HG02571 (cell line): ENCODE results near the gene COQ9.
"Not testable (repeated sequence)": the region's sequence is repeated elsewhere in the genome, so short reads cannot be mapped to it uniquely, and the experiment has no call there.

Experiments used
- ATAC-seq: cut with Tn5 transposase; IDR thresholded peaks from one replicate; pipeline ENCODE4 v1.9.1; 2021; ENCODE audit warnings: mild to moderate bottlenecking, moderate library complexity; ENCODE audit not compliant: unreplicated experiment

Gene COQ9, protein sequence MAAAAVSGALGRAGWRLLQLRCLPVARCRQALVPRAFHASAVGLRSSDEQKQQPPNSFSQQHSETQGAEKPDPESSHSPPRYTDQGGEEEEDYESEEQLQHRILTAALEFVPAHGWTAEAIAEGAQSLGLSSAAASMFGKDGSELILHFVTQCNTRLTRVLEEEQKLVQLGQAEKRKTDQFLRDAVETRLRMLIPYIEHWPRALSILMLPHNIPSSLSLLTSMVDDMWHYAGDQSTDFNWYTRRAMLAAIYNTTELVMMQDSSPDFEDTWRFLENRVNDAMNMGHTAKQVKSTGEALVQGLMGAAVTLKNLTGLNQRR

DNA sequence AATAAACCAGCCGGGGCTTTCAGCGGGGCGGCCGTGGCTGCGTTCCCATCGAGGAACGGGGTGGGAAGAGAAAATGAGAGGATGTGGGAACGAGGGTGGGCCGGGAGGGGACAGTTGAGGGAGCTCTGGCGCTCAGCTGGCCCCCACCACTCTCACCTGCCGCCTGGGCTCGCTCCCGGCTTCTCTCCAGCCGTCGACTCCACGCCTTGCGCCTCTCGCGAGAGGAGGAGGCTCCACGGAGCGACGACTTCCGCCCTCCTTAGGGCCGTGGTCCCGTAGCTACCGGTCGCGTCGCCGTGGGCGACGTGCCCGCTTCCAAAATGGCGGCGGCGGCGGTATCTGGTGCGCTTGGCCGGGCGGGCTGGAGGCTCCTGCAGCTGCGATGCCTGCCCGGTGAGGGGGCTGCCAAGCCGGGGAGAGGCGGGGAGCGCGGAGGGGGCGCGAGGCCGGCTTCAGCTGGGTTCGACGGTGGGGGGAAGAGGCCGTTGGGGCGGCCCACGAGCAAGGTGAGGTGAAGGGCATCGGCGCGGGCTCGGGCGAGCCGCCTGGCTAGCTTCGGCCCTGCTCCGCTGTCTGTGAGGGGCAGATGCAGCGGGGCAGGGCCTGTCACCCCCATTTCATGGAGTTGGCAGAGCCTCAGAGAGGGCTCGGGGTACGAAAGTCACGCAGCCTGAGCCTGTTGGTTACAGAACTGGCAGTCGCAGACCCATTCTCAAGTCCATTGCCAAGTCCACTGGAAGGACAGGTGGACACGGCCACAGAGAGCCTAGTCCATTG is at the start of gene COQ9, which contains the start of gene CIAPIN1:
Gene COQ9, plus strand, starts transcription at position 294 of the 777 bp plus-strand sequence. Its CDS starts 27 bp downstream, at position 321.
Gene CIAPIN1, minus strand, starts transcription at position 200 of the 777 bp plus-strand sequence. CDS start 6,457 bp downstream, outside the sequence.
- ATAC-seq, result peak; percentile 97

DNA sequence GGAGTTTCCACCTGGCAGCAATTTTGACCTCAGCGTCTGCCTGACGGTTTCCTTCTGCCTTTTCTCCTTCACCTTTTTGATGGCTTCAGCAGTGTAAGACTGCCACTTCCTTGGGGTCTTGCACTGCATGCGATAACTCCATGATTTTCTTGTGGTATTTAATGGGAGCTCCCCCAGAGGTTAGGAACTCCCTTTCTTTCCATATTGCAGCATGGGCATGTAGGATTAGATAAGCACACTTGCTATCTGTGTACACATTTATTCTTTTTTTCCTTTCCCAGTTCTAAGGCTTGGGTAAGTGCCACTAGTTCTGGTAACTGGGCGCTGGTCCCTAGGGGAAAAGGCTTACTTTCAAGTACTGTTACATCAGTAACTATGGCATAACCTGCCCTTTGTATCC is 49.8 kb upstream of the COQ9 start:
- not testable (repeated sequence) for ATAC-seq

DNA sequence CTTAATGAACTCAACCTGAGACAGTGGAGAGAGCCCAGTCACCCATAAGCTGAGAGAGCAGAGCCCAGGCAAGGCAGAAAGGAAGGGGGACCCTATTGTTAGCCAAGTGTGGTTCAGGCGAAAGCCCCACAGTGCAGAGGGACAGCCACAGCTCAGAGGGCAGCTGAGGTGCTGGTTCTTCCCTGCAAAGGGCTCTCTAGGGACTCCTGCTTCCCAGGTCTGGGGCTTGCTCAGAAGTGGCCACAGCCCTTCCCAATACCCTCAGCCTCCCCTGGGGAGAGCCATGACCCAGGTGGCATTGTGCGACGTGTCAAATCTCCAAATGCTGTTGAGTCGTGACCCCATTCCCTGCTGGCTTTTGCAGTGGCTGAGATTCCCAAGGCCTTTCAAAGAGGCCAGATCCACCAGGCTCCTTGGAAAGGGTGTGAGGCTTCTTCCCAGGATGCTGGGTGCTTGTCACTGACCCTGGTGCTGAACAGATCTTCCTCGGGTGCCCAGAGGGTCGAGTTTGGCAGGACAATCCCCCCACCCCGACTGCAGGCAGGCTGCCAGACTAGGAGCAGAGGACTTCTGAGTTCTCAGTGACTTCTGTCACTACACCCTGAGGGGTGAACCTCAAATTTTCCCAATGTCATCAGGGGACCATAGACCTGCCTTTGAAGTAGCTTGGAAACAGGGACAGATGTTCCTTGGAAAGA is 45.2 kb upstream of the COQ9 start:
- ATAC-seq, result no peak

DNA sequence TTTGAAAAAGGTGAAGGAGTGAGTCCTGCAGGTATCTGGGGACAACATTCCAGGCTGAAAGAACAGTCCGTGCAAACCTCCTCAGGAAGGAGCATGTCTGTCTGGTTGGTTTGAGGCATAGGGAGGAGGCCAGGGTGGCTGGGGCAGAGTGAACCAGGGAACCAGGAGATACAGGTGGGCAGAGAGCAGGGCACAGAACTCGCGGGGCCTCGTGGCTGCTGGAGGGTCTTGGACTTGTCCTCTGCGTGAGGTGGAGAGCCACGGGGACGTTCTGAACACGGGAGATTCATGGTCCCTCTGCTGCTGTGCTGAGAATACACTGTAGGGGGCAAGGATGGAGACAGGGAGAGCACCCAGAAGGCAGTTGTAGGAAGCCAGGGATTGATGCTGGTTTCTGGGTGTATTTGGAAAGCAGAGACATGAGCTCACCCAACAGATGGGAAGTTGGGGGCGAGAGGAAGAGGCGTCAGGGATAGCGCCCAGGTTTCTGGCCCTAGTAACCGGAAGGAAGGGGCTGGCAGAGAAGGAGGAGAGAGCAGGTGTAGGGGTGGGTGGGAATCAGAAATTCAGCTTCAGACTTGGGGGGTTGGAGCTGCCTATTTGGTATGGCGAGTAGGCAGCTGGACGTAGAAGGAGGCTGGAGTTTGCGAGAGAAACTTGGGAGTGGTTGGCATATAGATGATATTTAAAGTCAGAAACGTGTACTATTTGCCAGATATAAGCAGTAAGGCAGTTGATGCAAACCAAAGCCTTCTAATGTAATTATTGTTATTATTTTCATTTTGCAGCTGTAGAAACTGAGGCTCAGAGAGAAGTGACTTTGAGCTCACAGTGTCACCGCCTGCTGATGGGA is 43.1 kb upstream of the COQ9 start, which contains the start of gene CCL17:
Gene CCL17, plus strand, starts transcription at position 803 of the 853 bp plus-strand sequence. CDS start 9,166 bp downstream, outside the sequence.
- ATAC-seq, result no peak

DNA sequence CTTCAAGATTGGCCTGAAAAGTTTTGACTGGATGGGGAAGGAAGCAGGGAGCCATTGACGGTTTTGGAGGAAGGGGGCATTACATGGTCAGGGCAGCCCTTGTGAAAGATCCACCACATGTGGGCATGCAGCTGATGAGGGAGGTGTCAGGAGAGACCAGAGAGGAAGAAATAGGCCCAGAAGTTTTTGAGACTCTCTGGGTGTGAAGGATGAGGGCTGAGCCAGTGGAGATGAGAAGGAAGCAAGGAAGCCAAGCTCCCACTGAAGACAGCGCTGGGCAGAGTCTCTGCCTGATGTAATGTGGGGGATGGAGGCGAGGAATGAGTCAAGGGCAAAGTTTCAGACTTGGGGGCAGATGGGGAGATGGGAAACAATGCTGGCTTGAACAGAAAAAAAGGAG is 42.2 kb upstream of the COQ9 start:
- ATAC-seq, result no peak

DNA sequence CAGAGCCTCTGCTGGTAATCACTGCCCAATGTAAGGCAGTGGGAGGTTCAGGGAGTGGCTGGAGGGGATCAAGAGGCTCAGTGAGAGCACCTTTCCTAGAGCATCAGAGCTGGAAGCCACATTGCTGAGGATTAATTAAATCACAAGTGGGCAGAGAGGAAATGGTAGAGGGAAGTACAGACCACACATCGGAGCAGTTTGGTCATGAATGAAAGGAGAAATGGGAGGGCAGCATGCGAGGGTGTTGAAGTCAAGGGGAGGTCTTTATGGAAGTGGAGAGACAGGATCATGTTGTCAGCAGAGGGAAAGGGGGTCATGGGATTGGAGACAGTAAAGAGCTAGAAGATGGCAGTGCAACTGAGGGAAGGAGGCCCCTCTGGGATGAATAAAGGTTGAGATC is 40.4 kb upstream of the COQ9 start:
- ATAC-seq, result no peak

DNA sequence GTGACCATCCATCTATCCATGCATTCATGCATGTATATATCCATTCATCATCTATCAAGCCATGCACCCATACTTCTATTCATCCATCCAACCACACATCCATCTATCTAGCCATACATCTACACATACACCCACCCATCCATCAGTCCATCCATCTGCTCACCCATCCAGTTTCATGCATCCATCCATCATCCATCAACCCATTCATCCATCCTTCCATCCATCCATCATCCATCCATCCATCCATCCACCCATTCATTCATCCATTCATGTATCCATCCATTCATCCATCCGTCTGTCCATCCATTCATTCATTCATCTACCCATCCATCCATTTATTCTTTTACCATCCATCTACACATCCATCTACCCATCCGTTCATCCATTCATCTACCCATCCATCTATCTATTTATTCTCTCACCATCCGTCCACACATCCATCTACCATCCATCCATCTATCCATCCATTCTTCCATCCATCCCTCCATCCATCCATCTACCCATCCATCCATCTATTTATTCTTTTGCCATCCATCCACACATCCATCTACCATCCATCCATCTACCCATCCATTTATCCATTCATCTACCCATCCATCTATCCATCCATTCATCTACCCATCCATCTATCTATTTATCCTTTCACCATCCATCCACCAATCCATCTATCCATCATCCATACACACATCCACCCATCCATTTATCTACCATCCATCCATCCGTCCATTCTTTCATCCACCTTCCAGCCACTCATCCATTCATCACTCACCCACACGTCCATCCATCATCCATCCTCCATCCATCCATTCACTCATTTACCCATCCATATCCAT is 39.5 kb upstream of the COQ9 start:
- no peak for ATAC-seq

DNA sequence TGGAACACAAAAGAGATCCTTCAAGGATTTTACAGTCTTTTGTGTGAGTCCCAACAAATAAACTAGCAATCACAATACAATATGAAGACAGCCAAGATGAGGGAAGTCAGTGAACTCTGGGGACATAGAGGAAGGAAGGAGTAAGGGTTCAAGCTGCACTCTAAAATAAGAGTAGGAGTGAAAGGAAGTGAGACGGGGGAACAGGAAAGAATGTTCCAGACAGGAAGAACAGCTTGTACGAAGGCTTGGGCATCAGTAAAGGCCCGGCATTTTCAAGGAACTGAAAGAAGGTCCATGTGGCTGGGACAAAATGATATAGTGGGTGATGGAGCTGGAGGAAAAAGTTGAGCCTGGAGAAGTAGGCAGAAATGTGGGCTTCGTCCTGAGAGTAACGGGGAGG is 38.2 kb upstream of the COQ9 start:
- no peak for ATAC-seq

DNA sequence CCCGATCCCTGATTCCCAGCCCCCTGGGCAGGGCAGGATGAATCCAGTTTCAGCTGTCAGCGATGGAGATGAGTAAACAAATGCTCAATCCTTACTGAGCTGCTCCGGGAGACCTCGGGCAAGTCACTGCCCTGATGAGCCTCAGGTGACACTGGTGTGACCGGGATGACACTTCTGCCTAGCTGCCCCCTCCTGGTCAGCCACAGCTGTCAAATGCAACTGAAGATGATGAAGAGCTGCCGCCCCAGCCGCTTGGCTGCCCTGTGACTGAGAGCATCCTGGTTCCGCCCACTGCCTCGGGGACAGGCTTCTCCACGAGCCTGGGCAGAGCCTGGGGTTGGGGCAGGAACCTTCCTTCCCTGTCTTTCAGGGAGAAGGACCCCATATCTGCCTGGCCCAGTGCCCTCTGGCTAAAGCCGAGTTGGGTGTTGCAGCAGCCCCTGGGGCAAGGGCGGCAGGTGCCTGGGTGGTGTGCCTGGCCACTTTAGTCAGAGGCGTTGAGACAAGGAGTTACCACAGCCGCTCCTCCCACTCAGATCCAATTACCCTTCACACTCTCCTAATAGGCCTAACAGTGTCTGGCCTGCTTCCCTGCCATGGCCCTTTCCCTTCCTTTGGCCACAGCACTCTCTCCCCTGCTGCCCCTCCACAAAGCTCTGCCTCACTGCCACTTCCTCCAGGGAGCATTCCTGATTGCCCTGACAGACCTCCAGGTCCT is 37.2 kb upstream of the COQ9 start:
- no peak for ATAC-seq

DNA sequence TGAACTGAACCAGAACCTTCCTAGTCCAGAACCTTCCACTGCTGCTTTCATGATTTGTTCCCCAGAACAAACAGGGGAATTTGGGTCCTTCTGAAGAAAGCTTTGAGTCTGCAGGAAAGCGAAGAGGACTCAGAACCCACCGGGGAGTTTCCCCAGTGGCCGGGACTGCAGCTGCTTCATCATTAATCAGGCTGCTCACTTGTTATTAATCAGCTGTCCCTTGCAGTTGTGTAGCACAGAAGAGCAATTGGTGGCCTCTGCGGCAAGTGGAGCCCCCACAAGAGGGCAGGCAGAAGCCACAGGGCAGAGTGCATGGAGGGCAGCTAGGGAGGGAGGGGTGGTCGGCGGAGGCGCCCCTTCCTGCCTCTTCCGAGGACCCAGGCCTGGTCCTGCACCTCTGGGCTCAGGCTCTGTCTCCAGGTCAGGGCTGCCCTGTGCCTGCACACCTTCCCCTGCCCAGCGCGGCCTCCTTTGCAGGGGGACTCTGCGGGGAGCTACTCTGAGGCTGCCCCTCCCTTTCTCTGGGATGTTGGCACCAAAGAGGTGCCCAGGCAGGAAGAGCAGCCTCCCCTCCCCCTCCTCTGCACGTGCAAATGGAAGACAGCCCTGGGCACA is 35.8 kb upstream of the COQ9 start:
- no peak for ATAC-seq

DNA sequence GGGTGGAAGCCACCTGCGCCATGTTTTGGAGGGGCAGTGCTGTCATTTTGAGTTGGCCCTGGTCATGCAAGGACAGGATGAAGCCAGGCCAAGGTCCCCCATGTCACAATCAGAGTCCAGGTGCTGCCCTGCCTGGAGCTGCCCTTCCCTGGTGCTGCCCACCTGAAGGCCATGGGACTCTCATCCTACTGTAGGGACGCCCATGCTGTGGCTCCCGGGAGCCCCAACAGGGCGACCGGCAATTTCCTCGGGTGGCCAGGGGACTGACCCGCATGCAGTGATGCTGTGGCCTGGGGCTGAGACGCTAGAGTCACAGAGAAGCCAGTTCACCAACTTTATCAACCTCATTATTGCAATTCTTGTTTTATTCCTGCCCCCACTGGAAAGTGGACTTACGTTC is 34.7 kb upstream of the COQ9 start:
- no peak for ATAC-seq

DNA sequence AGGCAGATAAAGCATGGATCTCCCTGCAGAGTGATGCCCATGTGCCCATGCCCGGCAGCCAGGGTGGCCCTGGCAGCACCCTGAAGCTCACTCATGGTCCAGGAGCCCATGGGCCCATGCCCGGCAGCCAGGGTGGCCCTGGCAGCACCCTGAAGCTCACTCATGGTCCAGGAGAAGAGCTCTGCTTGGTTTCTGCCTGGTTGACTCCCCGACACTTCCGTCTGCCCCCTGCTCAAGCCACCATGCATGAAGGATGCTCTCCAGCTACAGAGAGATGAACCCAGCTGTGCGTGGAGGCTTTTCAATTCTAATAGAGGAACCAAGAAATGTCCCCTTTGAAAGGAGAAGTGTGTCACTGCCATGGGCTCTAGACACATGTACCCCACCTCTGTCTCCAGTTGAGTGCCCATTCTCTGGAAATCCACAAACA is 34.0 kb upstream of the COQ9 start:
- peak; percentile 40 for ATAC-seq

DNA sequence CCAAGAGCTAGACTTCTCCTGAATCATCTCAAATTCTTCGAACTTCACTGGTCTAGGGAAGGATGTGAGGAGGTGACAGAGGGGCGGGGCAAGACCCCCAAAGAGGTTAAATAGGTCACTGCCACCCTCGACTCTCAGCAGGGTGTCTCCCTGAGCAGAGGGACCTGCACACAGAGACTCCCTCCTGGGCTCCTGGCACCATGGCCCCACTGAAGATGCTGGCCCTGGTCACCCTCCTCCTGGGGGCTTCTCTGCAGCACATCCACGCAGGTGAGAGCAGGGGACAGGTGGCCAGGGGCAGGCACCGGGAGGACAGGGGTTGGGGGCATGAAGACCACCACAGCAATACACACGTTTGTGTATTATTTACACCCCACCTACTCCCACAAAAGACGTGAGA is 33.5 kb upstream of the COQ9 start:
- no peak for ATAC-seq

DNA sequence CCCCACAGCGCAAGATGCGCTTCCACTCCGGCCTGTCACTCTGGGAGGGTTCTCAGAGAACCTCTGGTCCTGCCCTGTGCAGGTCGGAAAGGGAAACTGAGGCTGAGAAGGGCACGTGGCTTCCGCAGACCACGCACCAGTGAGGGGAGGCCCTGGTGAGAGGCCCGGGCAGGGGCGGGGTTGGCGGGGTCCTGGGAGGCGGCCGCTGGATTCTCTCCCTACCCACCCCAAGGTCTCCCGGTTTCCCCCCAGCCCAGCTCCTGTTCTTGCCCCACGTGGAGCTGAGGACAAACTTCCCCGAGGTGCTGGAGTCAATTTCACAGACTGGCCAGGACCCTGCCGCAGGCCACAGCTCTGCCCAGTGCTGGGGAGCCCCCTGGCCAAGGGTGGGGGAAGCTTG is 31.2 kb upstream of the COQ9 start:
- ATAC-seq, result no peak

DNA sequence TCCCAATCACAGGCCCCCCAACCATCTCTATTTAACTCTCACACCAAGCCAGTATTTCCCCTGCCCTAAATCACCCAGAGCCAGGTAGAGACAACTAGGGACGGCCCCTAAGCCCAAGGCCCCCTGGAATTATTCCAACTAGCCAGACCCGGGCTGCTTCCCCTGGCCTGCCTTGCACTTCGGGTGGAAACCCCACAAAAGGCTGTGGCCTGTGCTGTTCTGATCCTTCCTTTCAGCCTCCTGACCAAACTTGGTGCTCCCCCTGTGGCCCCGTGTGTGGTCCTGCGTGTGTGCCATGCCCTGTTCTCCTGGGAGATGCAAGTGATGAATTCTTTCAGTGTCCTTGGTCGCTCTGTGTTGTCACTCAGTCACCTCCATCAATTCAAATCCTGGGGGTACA is 27.8 kb upstream of the COQ9 start:
- ATAC-seq, result no peak

DNA sequence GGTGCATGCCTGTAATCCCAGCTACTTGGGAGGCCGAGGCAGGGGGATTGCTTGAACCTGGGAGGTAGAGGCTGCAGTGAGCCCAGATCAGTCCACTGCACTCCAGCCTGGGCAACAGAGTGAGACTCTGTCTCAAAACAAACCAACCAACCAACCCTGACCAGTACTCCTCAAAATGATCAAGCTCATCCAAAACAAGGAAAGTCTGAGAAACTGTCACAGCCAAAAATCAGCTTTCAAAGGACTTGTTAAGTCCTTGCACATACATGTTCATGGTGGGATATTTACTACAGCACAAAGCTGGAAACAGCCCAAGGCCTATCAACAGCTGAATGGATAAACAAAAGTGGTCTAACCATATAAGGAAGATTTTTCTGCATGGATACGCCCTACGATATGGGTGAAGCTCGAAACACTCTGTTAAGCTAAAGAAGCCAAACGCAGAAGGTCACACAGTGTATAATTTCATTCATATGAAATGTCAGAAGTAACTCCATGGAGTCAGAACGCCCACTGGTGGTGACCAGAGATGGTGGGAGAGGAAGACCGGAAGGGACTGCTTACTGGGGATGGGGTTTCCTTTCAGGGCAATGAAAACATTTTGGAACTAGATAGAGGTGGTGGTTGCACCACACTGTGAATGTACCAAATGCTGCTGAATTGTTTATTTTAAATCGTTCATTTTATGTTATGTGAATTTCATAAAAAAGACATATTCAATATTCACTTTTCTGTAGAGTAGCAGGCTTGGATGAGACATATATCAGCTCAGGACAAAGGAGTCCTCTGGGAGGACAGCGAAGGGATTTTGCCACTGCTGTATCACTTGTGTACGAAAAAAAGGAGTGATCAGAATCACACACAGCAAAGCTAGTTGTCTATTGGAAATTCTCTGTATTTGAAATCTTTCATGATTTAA is 25.0 kb upstream of the COQ9 start:
- no peak for ATAC-seq

DNA sequence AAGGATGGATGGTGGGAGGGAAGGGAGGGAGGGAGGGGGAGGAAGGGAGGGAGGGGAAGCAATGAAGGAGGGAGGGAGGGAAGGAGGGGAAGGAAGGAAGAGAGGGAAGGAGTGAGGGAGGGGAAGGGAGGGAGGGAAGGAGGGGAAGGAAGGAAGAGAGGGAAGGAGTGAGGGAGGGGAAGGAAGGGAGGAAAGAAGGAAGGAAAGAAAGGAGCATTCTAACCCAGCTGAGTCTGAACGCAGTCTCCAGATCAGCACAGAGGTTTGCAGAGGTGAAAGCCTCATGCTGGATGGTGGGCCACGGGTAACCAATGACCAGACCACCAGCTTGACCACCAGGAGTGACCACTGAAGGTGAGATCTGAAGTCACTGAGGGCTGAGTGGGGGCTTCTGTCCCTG is 24.1 kb upstream of the COQ9 start:
- ATAC-seq, result no peak

DNA sequence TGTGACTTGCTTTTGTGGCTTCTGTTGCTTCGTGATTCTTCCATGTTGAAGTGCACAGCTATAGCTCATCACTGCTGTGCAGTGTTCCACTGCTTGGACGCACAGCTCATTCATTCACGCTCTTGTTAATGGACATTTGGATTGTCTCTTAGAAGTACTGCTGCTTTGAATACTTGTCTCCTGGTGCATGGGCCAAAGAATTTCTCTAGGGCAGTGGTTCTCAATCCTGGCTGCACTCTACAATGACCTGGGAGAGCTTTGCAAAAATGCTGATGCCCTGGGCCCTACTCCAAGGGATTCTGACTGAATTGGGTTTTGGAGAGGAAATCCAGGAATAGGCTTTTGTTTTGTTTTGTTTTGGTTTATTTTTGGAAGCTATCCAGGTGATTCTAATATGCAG is 22.7 kb upstream of the COQ9 start:
- ATAC-seq, result no peak
